Activated CD4-positive, alpha-beta T cell treated with anti-CD3 and anti-CD28 coated beads, Interleukin-2, amount 50 U/mL, for 24 hours (primary cell): ENCODE measurements around the gene CD1D.
"Not testable (repeated sequence)": the region's sequence is repeated elsewhere in the genome, so short reads cannot be mapped to it uniquely, and the experiment has no call there.

Experiments
- DNase-seq, 2 donors: peaks; one replicate each; pipeline ENCODE4 v3.0.0-alpha.2; 2020; ENCODE audit warnings: low read depth in 1 of 2, low spot score in 1 of 2

The CD1D gene

DNA sequence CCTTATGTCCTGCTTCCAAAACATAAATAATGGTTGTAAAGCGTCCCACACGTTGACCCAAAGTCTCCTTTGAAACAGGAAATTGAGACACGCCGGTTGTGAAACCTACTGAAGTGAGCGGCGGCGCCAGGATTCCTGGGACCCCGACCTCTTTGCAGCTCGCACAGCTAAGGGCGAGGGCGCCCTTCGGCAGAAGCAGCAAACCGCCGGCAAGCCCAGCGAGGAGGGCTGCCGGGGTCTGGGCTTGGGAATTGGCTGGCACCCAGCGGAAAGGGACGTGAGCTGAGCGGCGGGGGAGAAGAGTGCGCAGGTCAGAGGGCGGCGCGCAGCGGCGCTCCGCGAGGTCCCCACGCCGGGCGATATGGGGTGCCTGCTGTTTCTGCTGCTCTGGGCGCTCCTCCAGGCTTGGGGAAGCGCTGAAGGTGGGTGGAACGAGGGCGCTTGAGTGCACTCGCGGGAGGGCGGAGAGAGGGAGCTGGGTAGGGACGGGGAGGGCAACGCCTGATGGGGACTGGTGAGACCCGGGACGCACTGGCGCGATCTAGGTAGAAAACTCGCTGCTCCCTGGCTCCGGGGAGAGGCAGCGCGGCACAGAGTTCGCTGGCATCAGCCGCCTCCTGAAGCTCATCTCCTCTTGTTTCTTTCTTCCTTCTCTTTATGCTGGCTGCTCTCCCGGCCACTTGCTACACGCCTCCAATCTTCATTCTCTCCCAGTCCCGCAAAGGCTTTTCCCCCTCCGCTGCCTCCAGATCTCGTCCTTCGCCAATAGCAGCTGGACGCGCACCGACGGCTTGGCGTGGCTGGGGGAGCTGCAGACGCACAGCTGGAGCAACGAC, at the start of gene CD1D:
CD1D (plus strand) TSS at position 155 of the 836 bp plus-strand sequence; CDS start at position 362, 207 bp downstream.
- DNase-seq, result no peak

- no peak for DNase-seq
These were observed 49.5 kb upstream of the CD1D start for GRCh38 chr1:158131217-158131616.

DNA sequence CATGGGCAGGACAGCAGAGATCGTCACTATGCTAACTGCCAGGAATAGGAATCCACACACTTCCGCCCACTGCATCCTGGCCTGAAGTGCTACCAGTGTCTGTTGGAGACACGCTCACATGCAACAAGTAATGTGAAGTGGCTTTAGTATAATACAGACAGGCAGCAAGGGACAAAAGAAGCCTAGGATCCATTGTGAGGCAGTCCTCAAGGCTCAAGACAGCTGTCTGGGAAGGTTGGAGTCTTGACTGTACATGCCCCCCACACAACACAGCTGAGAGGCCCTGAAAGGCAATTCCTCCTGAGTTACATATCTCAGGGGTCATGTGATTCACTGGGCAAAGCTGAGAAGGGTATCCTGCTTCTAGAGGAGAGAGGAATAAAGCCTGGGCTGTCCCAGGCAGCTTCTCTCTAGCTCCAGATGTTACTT, 39.9 kb upstream of the CD1D start:
- DNase-seq, result no peak

DNA sequence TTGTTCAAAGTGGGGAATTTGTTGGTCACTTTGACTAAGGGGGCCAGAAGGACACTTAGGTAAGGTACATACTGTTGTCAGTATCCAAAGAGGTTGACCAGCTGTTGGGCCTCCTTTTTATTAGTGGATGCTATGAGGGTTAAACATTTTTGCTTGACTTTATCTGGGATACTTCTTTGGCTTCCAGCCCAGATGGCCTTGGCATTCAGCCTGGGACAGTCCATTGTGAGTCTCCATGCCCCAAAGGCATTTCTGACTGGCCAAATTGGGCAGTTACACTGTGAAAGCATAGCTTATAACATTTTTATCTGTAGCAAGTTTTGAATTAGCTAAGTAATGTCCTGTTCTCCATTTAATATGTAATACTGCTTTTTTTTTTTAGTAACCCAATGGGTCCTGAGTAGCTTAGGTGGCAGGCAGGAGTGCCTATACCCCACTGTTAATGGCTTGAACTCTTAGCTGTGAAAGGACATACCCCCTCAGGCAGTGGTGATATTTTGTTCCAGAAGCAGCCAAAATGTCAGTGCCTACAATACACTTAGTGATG, 35.4 kb upstream of the CD1D start:
- no peak for DNase-seq

DNA sequence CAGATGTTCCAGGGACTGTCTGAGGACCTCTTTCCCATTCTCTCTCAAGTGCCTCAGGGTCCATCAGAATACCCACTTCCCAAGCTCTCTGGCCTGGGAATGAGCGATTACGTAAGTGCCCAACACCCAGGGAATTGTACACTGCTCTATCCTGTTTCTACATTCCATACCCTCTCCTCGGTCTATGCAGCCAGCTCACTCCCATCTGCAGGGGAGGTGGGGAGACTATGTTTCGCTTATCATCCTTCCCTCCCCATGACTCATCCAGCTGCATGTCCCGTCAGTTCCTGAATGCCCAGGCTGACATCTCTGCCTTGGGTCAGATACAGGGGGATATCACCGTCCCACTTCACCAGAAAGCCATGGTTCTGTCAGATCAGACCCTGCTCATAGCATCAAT, 34.5 kb upstream of the CD1D start:
- DNase-seq, result no peak

DNA sequence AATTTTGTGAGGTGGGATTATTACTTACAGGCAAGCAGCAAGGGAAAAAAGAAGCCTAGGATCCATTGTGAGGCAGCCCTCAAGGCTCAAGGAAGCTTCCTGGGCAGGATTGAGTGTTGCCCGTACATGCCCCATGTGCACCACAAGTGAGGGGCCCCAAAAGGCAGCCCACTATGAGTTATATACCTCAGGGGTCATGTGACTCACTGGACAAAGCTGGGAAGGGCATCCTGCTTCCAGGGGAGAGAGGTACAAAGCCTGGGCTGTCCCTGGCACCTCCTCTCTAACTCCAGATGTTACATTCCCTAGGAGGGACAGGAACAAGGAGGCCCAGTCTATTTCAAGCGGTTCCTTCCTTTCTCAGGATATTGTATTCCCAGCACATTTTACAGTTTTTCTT, 34.0 kb upstream of the CD1D start:
- DNase-seq, result no peak

- DNase-seq, result no peak
These were observed 33.3 kb upstream of the CD1D start for GRCh38 chr1:158147401-158147800.

DNA sequence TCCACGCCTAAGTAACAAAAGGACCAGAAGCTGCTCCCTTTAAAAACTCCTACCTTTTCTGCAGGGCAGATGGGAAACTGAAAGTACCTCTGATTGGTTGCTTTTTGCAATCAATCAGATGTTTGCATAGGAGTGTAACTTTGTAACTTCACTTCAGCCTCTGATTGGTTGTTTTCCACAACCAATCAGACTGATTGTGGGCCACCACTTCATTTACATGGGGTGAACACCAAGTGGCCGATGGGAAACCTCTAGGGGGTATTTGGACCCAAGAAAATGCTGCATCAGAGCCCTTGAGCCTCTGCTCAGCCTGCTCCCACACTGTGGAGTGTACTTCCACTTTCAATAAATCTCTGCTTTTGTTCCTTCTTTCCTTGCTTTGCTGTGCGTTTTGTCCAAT, 32.8 kb upstream of the CD1D start:
- DNase-seq, result no peak

- DNase-seq, result no peak
These were observed 32.2 kb upstream of the CD1D start for GRCh38 chr1:158148468-158148867.

DNA sequence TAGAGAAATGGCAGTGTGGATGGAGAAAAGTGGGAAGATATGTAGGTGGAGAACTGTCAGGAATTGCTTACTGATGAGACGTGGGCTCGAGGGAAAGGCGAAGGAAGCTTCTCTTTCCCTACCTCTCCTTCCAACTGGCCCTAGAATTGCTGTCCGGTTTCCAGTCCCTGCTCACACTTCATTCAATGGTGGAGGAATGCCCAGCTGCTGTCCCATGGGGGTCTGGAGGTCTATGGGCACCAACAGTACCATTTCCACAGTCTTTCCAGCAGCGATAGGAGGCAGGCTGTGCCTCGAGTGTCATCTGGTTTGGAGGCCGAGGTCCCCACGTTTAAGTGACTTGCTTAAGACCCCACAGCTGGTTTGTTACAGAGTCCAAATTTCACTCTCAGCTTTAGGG, 31.5 kb upstream of the CD1D start:
- DNase-seq, result no peak

DNA sequence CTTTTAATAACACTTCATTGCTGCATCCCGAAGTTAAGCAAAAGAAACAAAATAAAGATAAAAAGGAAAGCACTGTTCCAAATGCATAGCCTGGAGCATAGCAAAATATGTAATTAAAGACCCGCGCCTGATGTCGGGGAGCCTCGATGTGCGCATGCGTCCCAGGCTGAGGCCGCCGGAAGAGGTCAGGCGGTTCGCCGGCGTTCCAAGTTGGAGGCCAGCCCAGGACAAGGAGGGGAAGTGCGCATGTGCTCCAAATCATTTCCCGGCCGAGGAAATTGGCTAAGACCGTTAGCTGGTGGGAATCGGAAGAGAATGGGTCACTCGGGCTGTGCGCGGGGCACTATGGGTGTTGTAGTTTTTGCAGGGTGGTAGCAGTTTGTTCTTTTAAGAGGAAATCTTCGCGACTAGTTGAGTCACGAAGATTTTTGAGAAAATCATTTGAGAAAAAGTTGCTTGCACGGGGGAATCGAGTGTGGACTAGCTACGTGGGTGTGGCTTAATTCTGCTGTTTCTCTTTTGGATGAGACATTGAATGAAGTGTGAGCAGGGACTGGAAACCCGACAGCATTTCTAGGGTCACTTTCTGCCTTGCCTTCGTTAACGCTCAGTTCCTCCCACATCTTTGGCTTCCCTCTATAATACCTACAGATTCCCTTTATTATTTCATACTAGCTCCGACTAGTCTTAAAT, 31.0 kb upstream of the CD1D start:
- DNase-seq, result peak; percentile 44 to 77

DNA sequence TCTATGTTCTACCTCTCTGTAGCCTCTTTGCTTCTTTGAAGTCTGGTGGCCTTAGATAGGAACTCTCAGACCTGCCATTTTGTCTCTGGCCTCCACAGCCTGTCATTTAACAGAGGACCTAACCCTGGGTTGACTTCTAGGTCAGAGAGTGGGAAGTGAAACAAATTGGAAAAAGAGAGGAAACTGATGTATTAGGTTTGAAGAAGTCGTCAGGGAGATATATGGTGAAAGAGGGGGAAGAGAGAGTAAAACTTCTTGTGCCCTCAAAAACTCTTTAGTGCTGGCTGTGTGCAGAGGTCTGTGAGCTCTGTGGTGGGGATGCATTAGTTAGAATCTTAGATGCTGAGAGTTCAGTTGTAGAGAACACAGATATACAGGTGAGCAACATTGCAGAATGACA, 30.2 kb upstream of the CD1D start:
- DNase-seq, result no peak

DNA sequence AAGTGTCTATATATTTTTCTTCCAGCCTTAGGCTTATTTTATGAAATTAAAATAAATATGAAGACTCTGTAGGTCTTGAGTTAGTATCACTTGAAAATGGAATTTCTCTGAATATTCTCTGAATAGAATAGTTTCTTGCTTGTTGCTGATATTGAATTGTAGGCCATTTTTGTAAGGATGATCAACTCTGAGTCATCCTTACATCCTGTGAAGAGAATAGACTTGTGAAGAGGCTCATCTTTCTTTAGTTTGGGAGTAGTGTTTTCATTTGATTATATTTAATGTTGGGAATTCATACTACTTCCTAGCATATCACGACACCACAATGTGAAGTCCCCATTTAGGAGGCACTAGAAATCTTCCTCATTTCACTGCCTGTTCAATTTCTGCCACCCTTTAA, 27.5 kb upstream of the CD1D start:
- no peak for DNase-seq

- DNase-seq, result no peak
These were observed 26.8 kb upstream of the CD1D start for GRCh38 chr1:158153746-158154444.

GRCh38 chr1:158154501-158154900, 26.2 kb upstream of the CD1D start:
- no peak for DNase-seq

DNA sequence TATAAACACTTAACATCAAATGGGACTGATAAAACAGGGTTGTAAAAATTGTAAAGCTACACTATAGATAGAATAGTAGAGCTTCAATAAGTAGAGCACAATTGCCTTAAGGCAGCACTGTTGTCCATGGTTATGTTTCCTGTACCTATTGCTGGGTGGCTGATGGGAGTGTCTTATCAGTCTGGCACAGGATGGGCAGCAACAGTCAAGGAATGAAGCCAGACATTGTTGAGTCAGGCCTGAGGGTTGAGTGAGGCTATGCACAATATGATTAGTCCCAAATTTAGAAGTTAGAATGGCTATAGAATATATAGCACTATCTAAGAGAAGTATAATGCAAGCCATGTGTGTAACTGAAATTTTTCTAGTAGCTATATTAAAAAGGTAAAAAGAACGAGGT, 25.0 kb upstream of the CD1D start:
- DNase-seq, result no peak

- DNase-seq, result no peak
These were observed 21.1 kb upstream of the CD1D start for GRCh38 chr1:158159597-158159996.

GRCh38 chr1:158161446-158161845, 19.2 kb upstream of the CD1D start:
- no peak for DNase-seq

DNA sequence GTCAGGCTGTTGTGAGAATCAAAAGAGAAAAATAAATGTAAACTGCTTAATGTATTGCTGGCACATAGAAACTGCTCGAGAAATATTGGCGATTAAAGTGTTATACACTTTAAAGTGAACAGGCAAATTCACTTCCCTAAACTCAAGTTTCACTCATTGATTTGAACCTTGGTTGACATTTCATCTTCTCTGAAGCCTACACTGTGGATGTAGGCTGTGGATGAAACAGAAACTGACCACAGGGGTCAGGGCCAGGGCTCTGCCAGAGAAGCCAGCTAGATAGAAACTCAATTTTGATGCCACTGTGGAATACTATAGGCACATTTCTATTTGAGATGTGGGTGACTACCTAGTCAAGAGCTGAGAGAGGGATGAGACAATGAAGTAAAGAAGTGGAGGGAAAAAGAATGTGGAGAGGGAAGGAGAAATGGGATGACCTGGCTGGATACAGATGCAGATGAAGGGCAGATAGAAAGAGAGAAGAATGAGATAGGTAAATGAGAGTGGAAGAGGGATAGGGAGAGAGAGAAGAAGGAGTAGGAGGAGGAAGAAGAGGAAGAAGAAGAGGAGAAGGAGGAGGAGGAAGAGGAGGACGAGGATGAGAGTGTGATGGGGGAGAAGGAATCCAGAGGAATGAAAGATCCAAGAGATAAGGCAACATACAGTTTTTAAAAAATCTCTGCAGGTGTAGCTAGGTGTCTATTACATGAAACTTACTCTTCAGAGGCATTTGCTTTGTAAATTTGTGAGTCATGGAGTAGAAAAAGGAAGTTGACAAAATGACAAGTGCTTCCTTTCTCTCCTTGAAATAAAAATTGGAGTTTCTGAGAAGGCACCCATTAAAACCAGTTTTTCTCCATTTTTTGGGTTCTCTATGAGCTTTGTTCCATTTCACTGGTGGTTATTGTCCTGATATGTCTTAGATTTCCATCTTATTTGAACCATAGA, 17.4 kb upstream of the CD1D start:
- no peak for DNase-seq

DNA sequence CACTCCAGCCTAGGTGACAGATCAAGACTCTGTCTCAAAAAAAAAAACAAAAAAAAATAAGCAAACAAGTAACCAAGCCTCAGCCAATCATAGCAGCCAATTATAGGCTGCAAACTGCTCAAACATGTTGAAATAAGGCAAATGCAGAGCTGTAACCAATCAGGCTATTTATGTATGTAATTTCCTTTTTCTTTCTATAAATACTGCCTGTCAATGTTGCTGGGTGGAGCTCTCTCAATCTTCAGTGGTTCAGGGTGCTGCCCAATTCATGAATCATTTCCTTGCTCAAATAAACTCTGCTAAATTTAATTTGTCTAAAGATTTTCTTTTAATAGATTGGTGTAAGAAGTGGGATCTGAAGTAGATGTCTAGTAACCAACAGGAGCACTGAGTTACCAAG, 11.6 kb upstream of the CD1D start:
- no peak for DNase-seq

GRCh38 chr1:158175915-158176314, 4.8 kb upstream of the CD1D start:
- not testable (repeated sequence) for DNase-seq
